ENCODE results near the gene DLGAP4.
A peak's percentile ranks its signal among the peaks of the same experiment; 100 is the strongest.

The DLGAP4 gene

DNA sequence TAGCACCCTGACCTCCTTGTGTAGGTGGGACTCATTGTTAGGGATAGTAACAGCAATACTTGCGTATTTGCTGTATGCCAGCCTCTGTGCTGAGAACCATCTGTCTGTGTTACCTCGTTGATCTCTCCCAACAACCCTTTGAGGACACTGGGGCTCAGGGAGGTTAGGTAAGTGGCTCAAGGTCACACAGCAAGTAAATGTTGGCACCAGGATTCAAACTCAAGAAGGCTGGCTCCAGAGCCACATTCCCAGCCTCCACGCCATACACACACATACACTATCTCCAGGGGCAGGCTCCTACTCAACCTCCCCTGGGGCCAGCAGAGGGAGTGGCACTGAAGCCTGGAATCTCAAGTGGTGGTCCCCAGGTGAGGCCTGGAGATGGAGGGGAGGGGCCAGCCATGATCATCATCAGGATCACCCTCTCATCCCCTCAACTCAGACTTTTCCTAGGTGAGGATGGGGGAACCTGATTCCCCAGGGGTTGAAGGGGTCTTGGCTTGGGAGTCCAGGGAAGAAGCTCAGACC is 109.4 kb downstream of the DLGAP4 start:
- no peak overlapping the region for H3K4me3 ChIP-seq (ENCODE audit: low read depth in 1 of 2, low read length in 2 of 2)
- H3K36me3 ChIP-seq (ENCODE audit: insufficient read depth, low read length) = no peaks in the 10 kb centered on the region
- H3K9me3 ChIP-seq (ENCODE audit: low read length) = no peaks in the 10 kb centered on the region
- H3K4me1 ChIP-seq (ENCODE audit: insufficient read depth, low read length) = no peaks in the 10 kb centered on the region
- H3K9ac ChIP-seq (ENCODE audit: low read length) = no peak overlapping the region
- no peaks in the 10 kb centered on the region for H3K27me3 ChIP-seq (ENCODE audit: control insufficient read depth in 1 of 2, insufficient read depth in 2 of 2, low read length in 2 of 2)
- no peak overlapping the region for H3K27ac ChIP-seq (ENCODE audit: low read depth, low read length)

- Histone ChIP-seq H3K27ac (ENCODE audit: low read depth, low read length) (no peak overlapping the region), H3K4me1 (ENCODE audit: insufficient read depth, low read length) (no peaks in the 10 kb centered on the region), H3K9me3 (ENCODE audit: low read length) (no peaks in the 10 kb centered on the region), H3K36me3 (ENCODE audit: insufficient read depth, low read length) (no peaks in the 10 kb centered on the region), H3K27me3 (ENCODE audit: control insufficient read depth in 1 of 2, insufficient read depth in 2 of 2, low read length in 2 of 2) (no peaks in the 10 kb centered on the region), H3K9ac (ENCODE audit: low read length) (no peak overlapping the region), H3K4me3 (ENCODE audit: low read depth in 1 of 2, low read length in 2 of 2) (no peak overlapping the region)
Measured at GRCh38 chr20:36418711-36419110, 112.6 kb downstream of the DLGAP4 start.

DNA sequence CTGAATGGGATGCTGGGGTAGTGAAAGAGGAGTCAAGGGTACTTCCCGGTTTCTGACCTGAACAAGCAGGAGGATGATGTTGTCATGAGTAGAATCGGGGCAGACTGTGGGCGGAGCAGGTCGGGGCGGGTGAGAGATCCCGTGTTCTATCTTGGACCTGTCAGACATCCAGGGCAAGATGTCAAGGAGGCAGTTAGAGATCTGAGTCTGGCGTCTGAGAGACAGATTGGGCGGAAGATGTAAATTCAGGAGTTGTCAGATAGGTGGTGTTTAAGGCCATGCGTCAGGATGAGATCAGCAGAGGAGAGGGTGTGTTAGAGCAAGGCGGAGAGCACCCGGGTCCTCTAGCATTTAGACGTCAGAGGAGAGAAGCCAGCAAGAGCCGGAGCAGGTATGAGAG is 115.5 kb downstream of the DLGAP4 start:
- Histone ChIP-seq H3K4me1 (ENCODE audit: insufficient read depth, low read length) (no peaks in the 10 kb centered on the region), H3K9ac (ENCODE audit: low read length) (no peak overlapping the region), H3K27me3 (ENCODE audit: control insufficient read depth in 1 of 2, insufficient read depth in 2 of 2, low read length in 2 of 2) (no peaks in the 10 kb centered on the region), H3K9me3 (ENCODE audit: low read length) (no peaks in the 10 kb centered on the region), H3K27ac (ENCODE audit: low read depth, low read length) (no peak overlapping the region), H3K36me3 (ENCODE audit: insufficient read depth, low read length) (no peaks in the 10 kb centered on the region), H3K4me3 (ENCODE audit: low read depth in 1 of 2, low read length in 2 of 2) (no peak overlapping the region)

DNA sequence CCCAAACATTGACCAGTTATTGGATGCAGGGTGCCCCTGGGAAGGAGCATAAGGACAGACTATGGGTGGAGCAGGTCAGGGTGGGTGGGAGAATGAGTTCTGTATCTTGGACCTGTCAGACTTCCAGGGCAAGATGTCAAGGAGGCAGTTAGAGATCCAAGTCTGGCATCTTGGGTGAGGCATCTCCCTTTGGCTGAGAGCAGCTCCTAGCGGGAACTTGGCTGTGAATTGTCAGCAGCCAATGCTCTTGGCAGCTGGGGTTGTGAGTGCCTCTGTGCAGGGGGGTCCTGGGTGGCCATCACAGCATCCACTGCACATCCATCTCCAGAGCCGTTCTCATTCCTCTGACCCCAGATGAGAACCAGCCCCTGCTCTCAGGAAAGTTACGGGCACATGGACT is 118.2 kb downstream of the DLGAP4 start:
- H3K27me3 ChIP-seq (ENCODE audit: control insufficient read depth in 1 of 2, insufficient read depth in 2 of 2, low read length in 2 of 2) = no peaks in the 10 kb centered on the region
- no peaks in the 10 kb centered on the region for H3K36me3 ChIP-seq (ENCODE audit: insufficient read depth, low read length)
- H3K4me1 ChIP-seq (ENCODE audit: insufficient read depth, low read length) = no peaks in the 10 kb centered on the region
- H3K4me3 ChIP-seq (ENCODE audit: low read depth in 1 of 2, low read length in 2 of 2) = no peak overlapping the region
- H3K9me3 ChIP-seq (ENCODE audit: low read length) = no peaks in the 10 kb centered on the region
- H3K27ac ChIP-seq (ENCODE audit: low read depth, low read length) = no peak overlapping the region
- H3K9ac ChIP-seq (ENCODE audit: low read length) = no peak overlapping the region

DNA sequence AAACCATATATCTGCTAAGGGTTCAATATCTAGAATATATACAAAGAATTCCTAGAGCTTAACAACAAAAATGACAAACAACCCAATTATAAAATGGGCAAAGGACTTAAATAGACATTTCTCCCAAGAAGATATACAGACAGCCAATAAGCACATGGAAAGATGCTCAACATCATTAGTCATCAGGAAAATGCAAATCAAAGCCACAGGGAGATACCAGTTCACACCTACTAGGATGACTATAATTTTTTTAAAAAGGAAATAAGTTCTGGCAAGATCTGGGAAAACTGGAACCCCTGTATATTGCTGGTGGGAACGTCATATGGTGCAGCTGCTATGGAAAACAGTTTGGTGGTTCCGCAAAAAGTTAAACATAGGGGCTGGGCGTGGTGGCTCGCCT is 119.0 kb downstream of the DLGAP4 start:
- Histone ChIP-seq H3K4me1 (ENCODE audit: insufficient read depth, low read length) (no peaks in the 10 kb centered on the region), H3K9ac (ENCODE audit: low read length) (no peak overlapping the region), H3K4me3 (ENCODE audit: low read depth in 1 of 2, low read length in 2 of 2) (no peak overlapping the region), H3K36me3 (ENCODE audit: insufficient read depth, low read length) (no peaks in the 10 kb centered on the region), H3K27ac (ENCODE audit: low read depth, low read length) (no peak overlapping the region), H3K27me3 (ENCODE audit: control insufficient read depth in 1 of 2, insufficient read depth in 2 of 2, low read length in 2 of 2) (no peaks in the 10 kb centered on the region), H3K9me3 (ENCODE audit: low read length) (no peaks in the 10 kb centered on the region)

DNA sequence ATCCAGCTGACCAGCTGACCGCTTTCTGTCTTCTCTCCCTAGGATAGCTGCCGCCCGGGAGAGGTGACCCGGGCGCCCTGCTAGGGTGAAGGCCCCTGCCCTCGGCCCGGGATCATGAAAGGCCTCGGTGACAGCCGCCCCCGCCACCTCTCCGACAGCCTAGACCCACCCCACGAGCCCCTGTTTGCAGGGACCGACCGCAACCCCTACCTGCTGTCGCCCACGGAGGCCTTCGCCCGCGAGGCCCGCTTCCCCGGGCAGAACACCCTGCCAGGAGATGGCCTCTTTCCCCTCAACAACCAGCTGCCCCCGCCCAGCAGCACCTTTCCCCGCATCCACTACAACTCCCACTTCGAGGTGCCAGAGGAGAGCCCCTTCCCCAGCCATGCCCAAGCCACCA is 125.5 kb downstream of the DLGAP4 start:
- no peaks in the 10 kb centered on the region for H3K36me3 ChIP-seq (ENCODE audit: insufficient read depth, low read length)
- H3K9ac ChIP-seq (ENCODE audit: low read length) = no peak overlapping the region
- H3K27ac ChIP-seq (ENCODE audit: low read depth, low read length) = no peak overlapping the region
- no peaks in the 10 kb centered on the region for H3K4me1 ChIP-seq (ENCODE audit: insufficient read depth, low read length)
- no peaks in the 10 kb centered on the region for H3K9me3 ChIP-seq (ENCODE audit: low read length)
- peaks cover 0 to 5% of the 10 kb centered on the region in 2 donors for H3K27me3 ChIP-seq (ENCODE audit: control insufficient read depth in 1 of 2, insufficient read depth in 2 of 2, low read length in 2 of 2)
- H3K4me3 ChIP-seq (ENCODE audit: low read depth in 1 of 2, low read length in 2 of 2) = no peak overlapping the region

GRCh38 chr20:36432096-36432495 is 126.0 kb downstream of the DLGAP4 start:
- Histone ChIP-seq H3K4me1 (ENCODE audit: insufficient read depth, low read length) (no peaks in the 10 kb centered on the region), H3K27ac (ENCODE audit: low read depth, low read length) (no peak overlapping the region), H3K27me3 (ENCODE audit: control insufficient read depth in 1 of 2, insufficient read depth in 2 of 2, low read length in 2 of 2) (peaks cover 2 to 10% of the 10 kb centered on the region in 2 donors), H3K36me3 (ENCODE audit: insufficient read depth, low read length) (no peaks in the 10 kb centered on the region), H3K9ac (ENCODE audit: low read length) (no peak overlapping the region), H3K4me3 (ENCODE audit: low read depth in 1 of 2, low read length in 2 of 2) (no peak overlapping the region), H3K9me3 (ENCODE audit: low read length) (no peaks in the 10 kb centered on the region)

DNA sequence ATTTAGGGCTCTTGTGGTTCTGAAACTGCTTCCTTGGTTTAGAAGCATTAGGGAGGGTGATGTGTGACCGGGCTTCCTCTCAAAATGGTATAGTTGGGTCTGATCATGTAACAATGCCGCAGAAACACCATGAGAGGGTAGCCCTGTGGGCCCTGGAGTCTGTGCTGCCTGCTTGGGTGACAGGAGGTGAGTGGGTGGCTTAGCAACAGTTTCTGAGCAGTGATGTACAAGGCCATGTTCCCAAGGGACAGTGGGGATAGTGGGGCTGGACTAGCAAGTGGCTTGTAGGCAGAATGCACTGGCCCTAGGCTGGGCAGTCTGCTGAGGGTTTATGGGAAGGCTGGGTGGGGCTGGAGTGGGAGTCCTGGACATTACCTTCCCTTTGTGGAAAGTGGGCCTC is 128.2 kb downstream of the DLGAP4 start:
- H3K9me3 ChIP-seq (ENCODE audit: low read length) = no peaks in the 10 kb centered on the region
- no peak overlapping the region for H3K27ac ChIP-seq (ENCODE audit: low read depth, low read length)
- no peak overlapping the region for H3K9ac ChIP-seq (ENCODE audit: low read length)
- H3K27me3 ChIP-seq (ENCODE audit: control insufficient read depth in 1 of 2, insufficient read depth in 2 of 2, low read length in 2 of 2) = peaks cover 6 to 17% of the 10 kb centered on the region in 2 donors
- no peak overlapping the region for H3K4me3 ChIP-seq (ENCODE audit: low read depth in 1 of 2, low read length in 2 of 2)
- H3K36me3 ChIP-seq (ENCODE audit: insufficient read depth, low read length) = no peaks in the 10 kb centered on the region
- H3K4me1 ChIP-seq (ENCODE audit: insufficient read depth, low read length) = no peaks in the 10 kb centered on the region

- no peak overlapping the region for H3K4me3 ChIP-seq (ENCODE audit: low read depth in 1 of 2, low read length in 2 of 2)
- H3K27ac ChIP-seq (ENCODE audit: low read depth, low read length) = no peak overlapping the region
- no peak overlapping the region for H3K9ac ChIP-seq (ENCODE audit: low read length)
Measured at GRCh38 chr20:36435124-36435523, 129.0 kb downstream of the DLGAP4 start.

GRCh38 chr20:36435592-36436541 is 129.7 kb downstream of the DLGAP4 start:
- Histone ChIP-seq H3K9ac (ENCODE audit: low read length) (no peak overlapping the region), H3K4me3 (ENCODE audit: low read depth in 1 of 2, low read length in 2 of 2) (peak overlapping the region; percentile 27 to 32), H3K4me1 (ENCODE audit: insufficient read depth, low read length) (no peaks in the 10 kb centered on the region), H3K27ac (ENCODE audit: low read depth, low read length) (no peak overlapping the region), H3K36me3 (ENCODE audit: insufficient read depth, low read length) (no peaks in the 10 kb centered on the region), H3K27me3 (ENCODE audit: control insufficient read depth in 1 of 2, insufficient read depth in 2 of 2, low read length in 2 of 2) (peaks cover 6 to 17% of the 10 kb centered on the region in 2 donors), H3K9me3 (ENCODE audit: low read length) (no peaks in the 10 kb centered on the region)

More at GRCh38 chr20:36435124-36435523, 129.0 kb downstream of the DLGAP4 start:
- no peaks in the 10 kb centered on the region for H3K36me3 ChIP-seq (ENCODE audit: insufficient read depth, low read length)
- no peaks in the 10 kb centered on the region for H3K4me1 ChIP-seq (ENCODE audit: insufficient read depth, low read length)
- H3K27me3 ChIP-seq (ENCODE audit: control insufficient read depth in 1 of 2, insufficient read depth in 2 of 2, low read length in 2 of 2) = peaks cover 6 to 17% of the 10 kb centered on the region in 2 donors
- H3K9me3 ChIP-seq (ENCODE audit: low read length) = no peaks in the 10 kb centered on the region

DNA sequence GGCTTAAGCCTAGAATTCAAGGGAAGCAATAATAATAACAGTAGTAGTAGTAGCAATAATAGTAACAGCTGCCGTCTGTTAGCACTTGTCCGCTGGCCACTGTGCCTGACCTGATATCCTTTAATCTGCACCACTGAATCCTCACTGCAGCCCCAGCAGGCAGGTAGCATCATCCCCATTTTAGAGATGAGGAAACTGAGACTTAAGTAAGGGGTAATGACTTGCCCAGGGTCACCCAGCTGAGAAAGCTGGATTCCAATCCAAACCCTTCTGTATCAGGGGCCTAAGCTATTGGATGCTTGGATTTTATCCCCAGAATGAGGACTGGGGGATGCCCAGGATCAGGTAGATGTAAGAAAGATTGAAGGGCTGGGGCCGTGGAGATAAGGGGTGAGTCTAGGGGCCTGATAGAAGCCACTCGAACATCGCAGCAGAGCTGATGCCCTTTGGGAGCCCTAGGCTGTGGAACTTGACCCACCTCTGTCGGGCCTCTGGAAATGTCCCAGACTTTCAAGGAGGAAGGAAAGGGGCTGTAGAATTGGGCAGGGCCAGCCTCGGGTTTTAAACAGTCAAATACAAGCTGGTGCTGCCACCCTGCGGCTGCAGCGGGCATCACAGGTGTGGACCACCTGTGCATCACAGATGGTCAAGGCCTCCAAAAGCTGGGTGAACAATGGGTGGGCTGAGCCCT is 133.0 kb downstream of the DLGAP4 start:
- Histone ChIP-seq H3K9ac (ENCODE audit: low read length) (no peak overlapping the region), H3K27ac (ENCODE audit: low read depth, low read length) (no peak overlapping the region), H3K9me3 (ENCODE audit: low read length) (no peaks in the 10 kb centered on the region), H3K36me3 (ENCODE audit: insufficient read depth, low read length) (no peaks in the 10 kb centered on the region), H3K4me3 (ENCODE audit: low read depth in 1 of 2, low read length in 2 of 2) (no peak overlapping the region), H3K27me3 (ENCODE audit: control insufficient read depth in 1 of 2, insufficient read depth in 2 of 2, low read length in 2 of 2) (peaks cover 6 to 17% of the 10 kb centered on the region in 2 donors), H3K4me1 (ENCODE audit: insufficient read depth, low read length) (no peaks in the 10 kb centered on the region)
